PC-3 (cell line): Measurements from ENCODE around the gene TTC27.

Experiments
- CTCF ChIP-seq: fragments of 300-600 bp; sonication (generic); conservative IDR thresholded peaks from 2 replicates; pipeline ENCODE4 v1.5.1; 2017; ENCODE audit warnings: antibody characterized with exemption, low read depth, mild to moderate bottlenecking, low read length
- EZH2 ChIP-seq: fragments of 300-600 bp; sonication (generic); IDR thresholded peaks from one replicate; pipeline ENCODE4 v1.6.1; 2017; ENCODE audit warnings: antibody characterized with exemption, mild to moderate bottlenecking, low read length; ENCODE audit not compliant: unreplicated experiment
- EZH2phosphoT487 ChIP-seq: fragments of 300-600 bp; sonication (generic); IDR thresholded peaks from 2 replicates; pipeline ENCODE4 v1.6.1; 2018; ENCODE audit warnings: mild to moderate bottlenecking, antibody characterized with exemption, low read length, borderline replicate concordance

- TF ChIP-seq CTCF (no peak), EZH2 (no peak), EZH2phosphoT487 (no peak)
Observed at GRCh38 chr2:32622570-32623310, 5.1 kb upstream of the TTC27 start.
